Epidermal melanocyte (primary cell): ENCODE results near the gene EFNA4.
"Not testable (repeated sequence)": the region's sequence is repeated elsewhere in the genome, so short reads cannot be mapped to it uniquely, and the experiment has no call there.

Experiments used
- DNase-seq: peaks from one replicate; pipeline ENCODE4 v3.0.0; 2011; ENCODE audit warnings: low spot score; ENCODE audit not compliant: insufficient read length

The EFNA4 gene

DNA sequence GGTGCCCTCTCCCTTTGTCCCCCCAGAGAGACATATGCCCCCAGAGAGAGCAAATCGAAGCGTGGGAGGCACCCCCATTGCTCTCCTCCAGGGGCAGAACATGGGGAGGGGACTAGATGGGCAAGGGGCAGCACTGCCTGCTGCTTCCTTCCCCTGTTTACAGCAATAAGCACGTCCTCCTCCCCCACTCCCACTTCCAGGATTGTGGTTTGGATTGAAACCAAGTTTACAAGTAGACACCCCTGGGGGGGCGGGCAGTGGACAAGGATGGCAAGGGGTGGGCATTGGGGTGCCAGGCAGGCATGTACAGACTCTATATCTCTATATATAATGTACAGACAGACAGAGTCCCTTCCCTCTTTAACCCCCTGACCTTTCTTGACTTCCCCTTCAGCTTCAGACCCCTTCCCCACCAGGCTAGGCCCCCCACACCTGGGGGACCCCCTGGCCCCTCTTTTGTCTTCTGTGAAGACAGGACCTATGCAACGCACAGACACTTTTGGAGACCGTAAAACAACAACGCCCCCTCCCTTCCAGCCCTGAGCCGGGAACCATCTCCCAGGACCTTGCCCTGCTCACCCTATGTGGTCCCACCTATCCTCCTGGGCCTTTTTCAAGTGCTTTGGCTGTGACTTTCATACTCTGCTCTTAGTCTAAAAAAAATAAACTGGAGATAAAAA lies 23.5 kb downstream of the EFNA4 start:
- DNase-seq, result no peak

GRCh38 chr1:155091071-155092051 lies 27.8 kb downstream of the EFNA4 start:
- no peak for DNase-seq

DNA sequence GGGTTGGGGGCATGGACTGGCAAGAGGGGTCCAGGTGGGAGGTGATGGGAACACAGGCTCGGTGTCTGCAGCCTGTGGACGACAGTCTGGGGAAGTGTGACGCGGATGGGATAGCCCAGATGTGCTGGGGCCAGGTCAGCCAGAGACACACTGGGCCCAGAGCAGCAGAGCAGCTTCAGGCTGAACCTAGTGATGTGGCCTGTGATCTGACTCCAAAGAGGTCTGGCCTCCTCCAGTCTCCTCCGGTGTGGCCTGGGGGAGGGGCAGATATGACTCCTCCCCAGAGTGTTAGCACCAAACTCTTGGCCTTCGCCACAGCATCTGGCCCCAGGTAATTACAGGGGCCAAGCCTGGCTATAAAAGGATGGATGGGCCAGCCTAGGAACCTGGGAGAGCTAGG lies 28.6 kb downstream of the EFNA4 start:
- no peak for DNase-seq

GRCh38 chr1:155092641-155093040 lies 29.1 kb downstream of the EFNA4 start:
- no peak for DNase-seq

GRCh38 chr1:155093911-155094621 lies 30.5 kb downstream of the EFNA4 start:
- no peak for DNase-seq

DNA sequence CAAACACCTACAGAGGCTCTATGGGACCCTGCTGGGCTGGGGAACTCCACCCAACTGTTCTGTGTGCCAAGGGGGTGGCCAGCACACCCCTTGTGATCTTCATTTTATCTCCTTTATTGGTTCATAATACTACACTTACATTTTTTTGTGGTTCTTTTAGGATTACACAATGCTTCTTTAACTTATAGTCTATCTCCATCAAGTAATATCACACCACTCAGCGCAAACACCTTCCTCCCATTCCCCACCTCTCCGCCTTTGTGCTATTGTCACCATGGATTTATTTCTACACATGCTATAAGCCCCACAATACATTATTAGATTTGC lies 31.0 kb downstream of the EFNA4 start:
- DNase-seq, result no peak

- no peak for DNase-seq
Observed at GRCh38 chr1:155099331-155099730, 35.8 kb downstream of the EFNA4 start.

GRCh38 chr1:155103325-155103724 lies 39.8 kb downstream of the EFNA4 start:
- no peak for DNase-seq

- no peak for DNase-seq
Observed at GRCh38 chr1:155104605-155105534, 41.3 kb downstream of the EFNA4 start.

GRCh38 chr1:155105604-155106011 lies 42.1 kb downstream of the EFNA4 start:
- DNase-seq, result no peak

DNA sequence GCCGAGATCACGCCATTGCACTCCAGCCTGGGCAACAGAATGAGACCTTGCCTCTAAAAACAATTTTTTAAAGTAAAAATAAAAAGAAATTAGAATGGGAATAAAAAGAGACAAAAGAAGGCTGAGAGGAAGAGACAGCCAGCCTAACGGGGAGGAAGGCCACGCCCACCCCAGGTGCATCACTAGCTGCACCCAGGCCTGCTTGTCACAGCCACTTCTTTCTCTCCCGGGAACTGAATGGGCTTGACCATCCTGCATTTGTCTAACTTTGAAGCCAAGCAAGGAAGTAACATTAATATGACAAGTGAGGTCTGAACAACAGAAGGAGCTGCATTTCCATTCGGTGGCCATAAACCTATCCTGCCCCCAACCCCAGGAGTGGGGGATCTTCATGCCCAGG lies 43.3 kb downstream of the EFNA4 start:
- no peak for DNase-seq

DNA sequence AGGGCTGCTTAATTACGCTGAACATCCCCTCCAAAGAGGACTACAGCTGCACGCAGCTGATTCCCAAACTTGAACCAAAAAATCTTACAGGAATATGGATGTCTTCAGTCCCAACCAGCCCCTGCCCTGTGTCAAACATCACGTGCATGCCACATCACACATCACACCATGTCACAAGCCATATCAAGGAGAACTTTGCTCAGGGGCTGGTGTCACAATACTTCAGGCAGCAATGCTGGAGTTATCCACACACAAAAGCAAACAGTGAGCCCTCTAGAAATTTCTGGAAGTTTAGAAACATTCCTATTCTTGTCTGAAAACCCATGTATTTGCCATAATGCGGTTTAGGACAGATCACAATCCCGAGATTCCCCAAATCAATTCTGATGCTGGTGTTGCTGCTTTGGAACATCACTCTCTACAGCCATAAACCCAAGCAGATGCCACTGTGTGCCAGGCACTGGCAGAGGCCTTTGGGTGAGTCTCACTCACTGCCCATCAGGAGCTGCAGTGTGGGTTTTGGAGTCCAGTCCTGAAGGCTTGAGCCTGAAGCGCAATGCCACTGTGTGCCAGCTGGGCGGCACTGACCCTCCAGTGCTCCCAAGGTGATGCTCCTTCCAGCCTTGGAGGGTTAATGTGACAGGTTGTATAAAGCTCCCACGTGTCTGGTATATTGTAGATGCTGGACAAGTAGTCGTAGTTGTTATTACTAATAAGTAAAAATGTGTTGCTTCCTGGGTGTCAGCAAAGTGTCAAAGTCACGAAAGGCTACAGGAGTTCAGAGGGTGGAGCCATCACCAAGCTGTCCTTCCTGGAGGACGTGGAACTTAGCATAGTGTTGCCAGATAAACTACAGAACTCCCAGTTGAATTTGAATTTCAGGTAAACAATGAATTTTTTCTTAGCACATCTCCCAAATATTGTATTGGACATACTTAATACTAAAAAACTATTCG lies 44.0 kb downstream of the EFNA4 start:
- DNase-seq, result no peak

DNA sequence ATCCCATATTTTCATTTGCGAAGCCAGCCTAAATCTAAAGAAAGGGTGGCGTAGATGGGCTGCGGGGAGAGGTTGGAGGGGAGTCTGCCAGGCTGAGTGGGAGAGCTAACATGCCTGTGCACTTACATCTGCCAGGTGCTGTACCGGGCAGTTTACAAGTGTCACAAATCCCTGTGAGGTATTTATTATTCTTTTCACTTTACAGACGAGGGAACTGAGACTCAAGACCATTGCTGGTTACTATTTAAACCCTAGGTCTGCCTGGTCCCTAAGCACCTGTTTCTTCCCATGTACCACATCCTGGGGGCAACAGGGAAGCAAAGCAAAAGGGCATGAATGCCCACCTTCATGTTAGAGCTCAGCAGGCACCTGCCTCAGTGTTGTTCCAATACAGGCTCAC lies 44.8 kb downstream of the EFNA4 start:
- DNase-seq, result no peak

DNA sequence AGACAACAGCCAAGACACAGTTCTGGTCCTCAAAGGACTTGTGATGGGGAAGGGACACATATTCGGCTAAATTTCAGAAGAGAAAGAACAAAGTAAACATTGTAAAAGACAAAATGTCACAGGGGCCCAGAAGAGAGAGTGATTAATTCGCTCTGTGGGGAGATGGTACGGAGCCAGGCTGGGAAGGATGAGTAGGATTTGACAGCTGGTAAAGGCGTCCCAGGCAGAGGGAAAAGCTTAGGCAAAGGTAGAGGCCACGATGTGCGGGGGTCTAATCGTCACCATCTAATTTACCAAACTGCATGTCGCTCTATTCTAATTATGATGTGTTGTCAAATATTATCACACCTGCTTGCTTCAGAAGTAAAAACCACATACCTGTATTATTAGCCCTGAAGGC lies 46.8 kb downstream of the EFNA4 start:
- no peak for DNase-seq

DNA sequence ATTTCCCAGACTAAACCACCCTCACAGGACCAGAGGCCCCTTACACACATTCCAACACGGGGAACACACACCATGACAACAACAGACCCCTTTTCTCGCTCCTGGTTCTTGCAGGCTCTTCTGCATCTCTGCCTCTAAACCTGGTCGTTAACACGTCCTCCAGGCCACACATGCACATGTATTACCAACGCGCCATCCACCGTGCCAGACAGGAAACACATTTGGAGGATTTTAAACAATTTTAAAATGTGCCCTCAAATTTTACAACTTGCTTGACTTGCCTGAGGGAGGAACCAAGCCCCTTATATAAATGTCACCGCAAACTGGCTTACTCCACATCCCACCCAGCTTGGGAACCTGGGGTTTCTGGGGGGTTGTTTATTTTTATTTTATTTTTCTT lies 47.3 kb downstream of the EFNA4 start:
- no peak for DNase-seq

- no peak for DNase-seq
Observed at GRCh38 chr1:155113450-155113980, 50.0 kb downstream of the EFNA4 start.

DNA sequence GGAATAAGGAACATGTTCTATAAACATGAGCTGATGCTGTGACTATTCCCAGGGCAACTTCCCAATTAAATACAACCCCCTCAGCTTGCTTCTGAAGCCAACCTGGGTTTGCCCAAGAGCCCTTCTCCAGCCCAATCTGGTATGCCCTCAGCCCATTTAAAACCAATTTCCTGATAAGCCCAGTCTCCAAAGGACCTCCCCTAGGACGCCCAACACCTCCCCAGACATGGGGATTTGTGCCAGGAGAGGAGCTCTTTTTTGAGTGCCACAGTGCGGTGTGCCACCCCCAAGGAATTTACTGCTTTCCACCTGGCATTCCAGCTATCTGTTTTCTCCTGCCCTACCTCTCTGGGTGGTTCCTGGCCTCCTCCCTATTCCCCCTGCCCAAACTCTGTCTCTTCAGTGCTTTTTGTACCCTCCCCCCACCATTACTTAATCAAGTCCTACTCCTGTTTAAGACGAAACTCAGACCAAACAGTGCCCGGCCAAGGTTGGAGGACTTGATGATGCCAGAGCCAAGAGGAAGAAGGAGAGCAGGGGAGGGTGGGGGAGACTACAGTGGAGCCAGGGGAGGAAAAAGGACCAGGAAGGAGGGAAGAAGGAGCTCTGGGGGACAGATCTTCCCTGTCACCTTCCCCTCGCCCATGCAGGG lies 52.7 kb downstream of the EFNA4 start:
- DNase-seq, result no peak

- DNase-seq, result no peak
Observed at GRCh38 chr1:155117610-155118009, 54.1 kb downstream of the EFNA4 start.

DNA sequence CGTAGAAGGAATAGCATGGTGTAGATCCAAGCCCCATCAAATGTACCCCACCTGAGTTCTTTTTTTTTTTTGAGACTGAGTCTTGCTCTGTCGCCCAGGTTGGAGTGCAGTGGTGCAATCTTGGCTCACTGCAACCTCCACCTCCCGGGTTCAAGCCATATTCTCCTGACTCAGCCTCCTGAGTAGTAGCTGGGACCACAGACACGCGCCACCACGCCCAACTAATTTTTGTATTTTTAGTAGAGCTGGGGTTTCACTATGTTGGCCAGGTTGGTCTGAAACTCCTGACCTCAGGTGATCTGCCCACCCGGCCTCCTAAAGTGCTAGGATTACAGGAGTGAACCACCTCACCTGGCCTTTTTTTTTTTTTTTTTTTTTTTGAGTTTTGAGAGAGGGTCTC lies 54.5 kb downstream of the EFNA4 start:
- not testable (repeated sequence) for DNase-seq
